Keratinocyte (primary cell): ENCODE data around the gene CREBRF.

ENCODE experiments used
- CTCF ChIP-seq, 3 experiments: IDR thresholded peaks in 1 of 3; conservative IDR thresholded peaks in 1 of 3; optimal IDR thresholded peaks in 1 of 3; 2 replicates in 2 of 3; 3 replicates in 1 of 3; pipeline versions ENCODE3 to v1.5.1; 2011; ENCODE audit warnings: low read length in 3 of 3, mild to moderate bottlenecking in 3 of 3, moderate library complexity in 2 of 3, control low read depth in 1 of 3, inconsistent platforms in 1 of 3; ENCODE audit not compliant: insufficient read depth in 2 of 3; ENCODE audit errors: extremely low read depth in 1 of 3
- EZH2 ChIP-seq: IDR thresholded peaks from one replicate; pipeline ENCODE4 v1.6.1; 2012; ENCODE audit warnings: inconsistent platforms, mild to moderate bottlenecking, low read length, moderate library complexity

GRCh38 chr5:173153842-173154241, 97.7 kb downstream of the CREBRF start:
- no peak for TF ChIP-seq CTCF (optimal IDR thresholded peaks at IDR 0.05 in 1 of 3, IDR thresholded peaks at IDR 0.05 in 1 of 3, conservative IDR thresholded peaks at IDR 0.05 in 1 of 3; ENCODE audit: extremely low read depth in 1 of 3, insufficient read depth in 2 of 3, low read length in 3 of 3)
- TF ChIP-seq EZH2, result no peak
